ENCODE data around the gene MOGAT3.

Gene MOGAT3

DNA sequence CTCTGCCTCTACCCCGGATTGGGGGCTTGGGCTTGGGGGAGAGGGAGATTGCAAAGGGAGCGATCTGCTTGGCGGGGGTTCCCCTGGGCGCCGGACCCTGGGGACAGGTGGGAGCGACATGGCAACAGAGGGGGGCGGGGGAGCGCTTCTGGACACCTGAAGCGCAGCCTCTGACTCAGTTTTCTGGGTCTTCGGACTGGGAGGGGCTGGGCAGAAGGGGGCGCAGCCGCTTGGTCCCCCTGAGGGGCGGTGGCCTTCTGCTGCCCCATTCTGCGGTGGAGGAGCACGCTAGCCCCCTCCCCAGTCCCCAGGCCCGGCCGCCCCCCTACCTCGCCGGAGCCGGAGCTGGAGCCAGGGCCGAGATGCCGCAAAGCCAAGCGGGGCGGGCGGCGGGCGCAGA is 21.1 kb downstream of the MOGAT3 start:
- no peak overlapping the region for H3K4me3 ChIP-seq (ENCODE audit: low read depth in 1 of 2, low read length in 1 of 2)

GRCh38 chr7:101179117-101179516 is 21.7 kb downstream of the MOGAT3 start:
- no peak overlapping the region for H3K27ac ChIP-seq
- no peaks in the 10 kb centered on the region for H3K36me3 ChIP-seq
- H3K4me1 ChIP-seq (ENCODE audit: control insufficient read depth in 1 of 2, insufficient read depth in 1 of 2, low read depth in 1 of 2, low read length in 1 of 2), result no peaks in the 10 kb centered on the region
- peaks cover 99% of the 10 kb centered on the region for H3K27me3 ChIP-seq
- no peak overlapping the region for H3K4me3 ChIP-seq (ENCODE audit: low read depth in 1 of 2, low read length in 1 of 2)
- no peaks in the 10 kb centered on the region for H3K9me3 ChIP-seq
- TF ChIP-seq, protein P1, sequence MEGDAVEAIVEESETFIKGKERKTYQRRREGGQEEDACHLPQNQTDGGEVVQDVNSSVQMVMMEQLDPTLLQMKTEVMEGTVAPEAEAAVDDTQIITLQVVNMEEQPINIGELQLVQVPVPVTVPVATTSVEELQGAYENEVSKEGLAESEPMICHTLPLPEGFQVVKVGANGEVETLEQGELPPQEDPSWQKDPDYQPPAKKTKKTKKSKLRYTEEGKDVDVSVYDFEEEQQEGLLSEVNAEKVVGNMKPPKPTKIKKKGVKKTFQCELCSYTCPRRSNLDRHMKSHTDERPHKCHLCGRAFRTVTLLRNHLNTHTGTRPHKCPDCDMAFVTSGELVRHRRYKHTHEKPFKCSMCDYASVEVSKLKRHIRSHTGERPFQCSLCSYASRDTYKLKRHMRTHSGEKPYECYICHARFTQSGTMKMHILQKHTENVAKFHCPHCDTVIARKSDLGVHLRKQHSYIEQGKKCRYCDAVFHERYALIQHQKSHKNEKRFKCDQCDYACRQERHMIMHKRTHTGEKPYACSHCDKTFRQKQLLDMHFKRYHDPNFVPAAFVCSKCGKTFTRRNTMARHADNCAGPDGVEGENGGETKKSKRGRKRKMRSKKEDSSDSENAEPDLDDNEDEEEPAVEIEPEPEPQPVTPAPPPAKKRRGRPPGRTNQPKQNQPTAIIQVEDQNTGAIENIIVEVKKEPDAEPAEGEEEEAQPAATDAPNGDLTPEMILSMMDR (IDR thresholded peaks at IDR 0.05), result no peak

More for the DNA sequence above, 21.1 kb downstream of the MOGAT3 start:
- Histone ChIP-seq H3K27me3 (peaks cover 99% of the 10 kb centered on the region), H3K4me1 (ENCODE audit: control insufficient read depth in 1 of 2, insufficient read depth in 1 of 2, low read depth in 1 of 2, low read length in 1 of 2) (no peaks in the 10 kb centered on the region), H3K9me3 (no peaks in the 10 kb centered on the region), H3K27ac (no peak overlapping the region), H3K36me3 (no peaks in the 10 kb centered on the region)
- TF ChIP-seq, protein P1 (IDR thresholded peaks at IDR 0.05), result no peak

DNA sequence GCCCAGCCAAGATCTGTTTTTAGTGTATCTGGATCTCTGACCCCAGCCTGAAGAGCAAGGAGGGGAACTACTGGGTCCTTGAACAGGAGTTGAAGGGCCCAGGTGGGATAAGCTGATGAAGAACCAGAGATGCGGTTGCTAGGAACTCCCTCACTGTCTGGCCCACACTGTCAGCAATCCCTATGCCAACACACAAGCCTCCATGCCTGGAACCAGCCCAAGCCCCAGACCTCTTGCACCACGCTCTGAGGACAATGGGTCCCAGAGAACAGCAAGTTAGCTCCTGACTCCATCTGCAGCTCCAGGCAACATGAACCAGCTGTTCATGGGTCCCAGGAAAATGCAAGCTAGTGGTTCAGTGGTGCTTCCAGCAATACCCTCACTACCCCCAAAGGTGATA is 23.2 kb downstream of the MOGAT3 start:
- Histone ChIP-seq H3K4me3 (ENCODE audit: low read depth in 1 of 2, low read length in 1 of 2) (no peak overlapping the region), H3K4me1 (ENCODE audit: control insufficient read depth in 1 of 2, insufficient read depth in 1 of 2, low read depth in 1 of 2, low read length in 1 of 2) (peaks cover 0 to 4% of the 10 kb centered on the region in 2 experiments), H3K36me3 (no peaks in the 10 kb centered on the region), H3K9me3 (no peaks in the 10 kb centered on the region), H3K27me3 (peaks cover 100% of the 10 kb centered on the region), H3K27ac (no peak overlapping the region)
- TF ChIP-seq, protein P1 (IDR thresholded peaks at IDR 0.05), result no peak

- peaks cover 0 to 11% of the 10 kb centered on the region in 2 experiments for H3K4me1 ChIP-seq (ENCODE audit: control insufficient read depth in 1 of 2, insufficient read depth in 1 of 2, low read depth in 1 of 2, low read length in 1 of 2)
- H3K4me3 ChIP-seq (ENCODE audit: low read depth in 1 of 2, low read length in 1 of 2), result no peak overlapping the region
- H3K27ac ChIP-seq, result no peak overlapping the region
- peaks cover 100% of the 10 kb centered on the region for H3K27me3 ChIP-seq
- TF ChIP-seq, protein P1 (IDR thresholded peaks at IDR 0.05), result no peak
- H3K9me3 ChIP-seq, result no peaks in the 10 kb centered on the region
- H3K36me3 ChIP-seq, result no peaks in the 10 kb centered on the region
Measured at GRCh38 chr7:101175664-101176063, 25.2 kb downstream of the MOGAT3 start.

GRCh38 chr7:101174322-101174854 is 26.4 kb downstream of the MOGAT3 start:
- Histone ChIP-seq H3K27ac (no peak overlapping the region), H3K4me1 (ENCODE audit: control insufficient read depth in 1 of 2, insufficient read depth in 1 of 2, low read depth in 1 of 2, low read length in 1 of 2) (peaks cover 0 to 11% of the 10 kb centered on the region in 2 experiments), H3K9me3 (no peaks in the 10 kb centered on the region), H3K36me3 (no peaks in the 10 kb centered on the region), H3K27me3 (peaks cover 100% of the 10 kb centered on the region), H3K4me3 (ENCODE audit: low read depth in 1 of 2, low read length in 1 of 2) (no peak overlapping the region)
- TF ChIP-seq, protein P1 (IDR thresholded peaks at IDR 0.05), result no peak
